Measurements from ENCODE around the gene KDM5A. TPM values are rescaled to one million over a fixed set of nuclear protein-coding genes. Genes with fewer than 3 reads are reported as not detected.
"Not testable (repeated sequence)": the region's sequence is repeated elsewhere in the genome, so short reads cannot be mapped to it uniquely, and the experiment has no call there.

The KDM5A gene
- total and polyA plus RNA-seq, 8 donors, result 4.1 to 43.8 (median 23.0) TPM

GRCh38 chr12:304805-305204 lies 84.3 kb downstream of the KDM5A start:
- TF ChIP-seq CTCF (IDR thresholded peaks at IDR 0.05), result no peak
- no peaks in the 10 kb centered on the region for H3K4me1 ChIP-seq
- intact Hi-C loops (cut with DNase I), result no loop called here
- 63 to 67% methylated on average over 5 of the region's 5 CpGs for WGBS, 2 donors
- H3K9me3 ChIP-seq, result no peaks in the 10 kb centered on the region
- no peak overlapping the region for H3K27ac ChIP-seq
- ATAC-seq (no peak), FAIRE-seq (no peak), DNase-seq (no peak)
- peaks cover 0 to 43% (median 16%) of the 10 kb centered on the region in 3 donors for H3K36me3 ChIP-seq
- H3K4me3 ChIP-seq, result no peak overlapping the region
- H3K27me3 ChIP-seq, result no peaks in the 10 kb centered on the region

- H3K4me1 ChIP-seq; H3K9me3 ChIP-seq; intact Hi-C loops (cut with DNase I); ATAC-seq; H3K27ac ChIP-seq; H3K4me3 ChIP-seq; DNase-seq; H3K27me3 ChIP-seq; FAIRE-seq: not testable (repeated sequence)
- H3K36me3 ChIP-seq, result peaks cover 0 to 30% (median 12%) of the 10 kb centered on the region in 3 donors
- WGBS, 2 donors, result 92 to 95% methylated on average over 3 of the region's 3 CpGs
Observed at GRCh38 chr12:302766-303165, 86.4 kb downstream of the KDM5A start.

- WGBS, 2 donors, result 96 to 97% methylated on average over 1 of the region's 1 CpG
- peaks cover 0 to 31% (median 3%) of the 10 kb centered on the region in 3 donors for H3K36me3 ChIP-seq
- H3K27ac ChIP-seq; H3K27me3 ChIP-seq; ATAC-seq; H3K9me3 ChIP-seq; FAIRE-seq; DNase-seq; H3K4me3 ChIP-seq; intact Hi-C loops (cut with DNase I); H3K4me1 ChIP-seq: not testable (repeated sequence)
Observed at GRCh38 chr12:300166-300565, 89.0 kb downstream of the KDM5A start.

GRCh38 chr12:299511-299910 lies 89.6 kb downstream of the KDM5A start:
- H3K9me3 ChIP-seq; DNase-seq; H3K4me3 ChIP-seq; H3K27ac ChIP-seq; ATAC-seq; FAIRE-seq; intact Hi-C loops (cut with DNase I); H3K27me3 ChIP-seq; H3K4me1 ChIP-seq: not testable (repeated sequence)
- 91 to 97% methylated on average over 5 of the region's 5 CpGs for WGBS, 2 donors
- peaks cover 0 to 37% (median 3%) of the 10 kb centered on the region in 3 donors for H3K36me3 ChIP-seq

- H3K27me3 ChIP-seq; H3K27ac ChIP-seq; H3K4me1 ChIP-seq; H3K4me3 ChIP-seq; ATAC-seq; intact Hi-C loops (cut with DNase I); H3K9me3 ChIP-seq; FAIRE-seq: not testable (repeated sequence)
- DNase-seq, result peak in 2 of 6 donors; percentile 36 to 63
- H3K36me3 ChIP-seq, result peaks cover 0 to 36% (median 3%) of the 10 kb centered on the region in 3 donors
- 93 to 97% methylated on average over 8 of the region's 8 CpGs for WGBS, 2 donors
Observed at GRCh38 chr12:298059-298458, 91.1 kb downstream of the KDM5A start.

- Histone ChIP-seq H3K27me3 (no peaks in the 10 kb centered on the region), H3K4me1 (no peaks in the 10 kb centered on the region), H3K27ac (no peak overlapping the region), H3K9me3 (no peaks in the 10 kb centered on the region), H3K4me3 (no peak overlapping the region), H3K36me3 (peaks cover 3 to 49% (median 10%) of the 10 kb centered on the region in 3 donors)
- WGBS, 2 donors, result 91 to 100% methylated on average over 1 of the region's 1 CpG
- intact Hi-C loops (cut with DNase I), result no loop called here
- ATAC-seq, result no peak
- no peak for TF ChIP-seq CTCF (IDR thresholded peaks at IDR 0.05)
- DNase-seq, result no peak
- FAIRE-seq, result no peak
Observed at GRCh38 chr12:295132-295531, 94.0 kb downstream of the KDM5A start.

- ATAC-seq, result no peak
- 95 to 97% methylated on average over 5 of the region's 5 CpGs for WGBS, 2 donors
- no peak for FAIRE-seq
- TF ChIP-seq CTCF (IDR thresholded peaks at IDR 0.05), result no peak
- no peak for DNase-seq
- peaks cover 3 to 49% (median 10%) of the 10 kb centered on the region in 3 donors for H3K36me3 ChIP-seq
- H3K4me3 ChIP-seq, result no peak overlapping the region
- no peaks in the 10 kb centered on the region for H3K27me3 ChIP-seq
- no peaks in the 10 kb centered on the region for H3K9me3 ChIP-seq
- peaks cover 0 to 9% (median 8%) of the 10 kb centered on the region in 3 donors for H3K4me1 ChIP-seq
- H3K27ac ChIP-seq, result no peak overlapping the region
- intact Hi-C loops (cut with DNase I), result no loop called here
Observed at GRCh38 chr12:293199-293598, 95.9 kb downstream of the KDM5A start.

All from pancreas (tissue), 10 donors.